VCaP (cell line): ENCODE results near the gene DEFB108B.
"Not testable (repeated sequence)": the region's sequence is repeated elsewhere in the genome, so short reads cannot be mapped to it uniquely, and the experiment has no call there.

Experiments used
- H3K27ac ChIP-seq: fragments of 450-650 bp; 2 replicates; pipeline ENCODE4 v1.5.1; 2017
- TF ChIP-seq, protein P1 (sequence below): fragments of 450-650 bp; conservative IDR thresholded peaks from 2 replicates; pipeline ENCODE4 v1.5.1; 2017; ENCODE audit warnings: mild to moderate bottlenecking, moderate library complexity

The DEFB108B gene

DNA sequence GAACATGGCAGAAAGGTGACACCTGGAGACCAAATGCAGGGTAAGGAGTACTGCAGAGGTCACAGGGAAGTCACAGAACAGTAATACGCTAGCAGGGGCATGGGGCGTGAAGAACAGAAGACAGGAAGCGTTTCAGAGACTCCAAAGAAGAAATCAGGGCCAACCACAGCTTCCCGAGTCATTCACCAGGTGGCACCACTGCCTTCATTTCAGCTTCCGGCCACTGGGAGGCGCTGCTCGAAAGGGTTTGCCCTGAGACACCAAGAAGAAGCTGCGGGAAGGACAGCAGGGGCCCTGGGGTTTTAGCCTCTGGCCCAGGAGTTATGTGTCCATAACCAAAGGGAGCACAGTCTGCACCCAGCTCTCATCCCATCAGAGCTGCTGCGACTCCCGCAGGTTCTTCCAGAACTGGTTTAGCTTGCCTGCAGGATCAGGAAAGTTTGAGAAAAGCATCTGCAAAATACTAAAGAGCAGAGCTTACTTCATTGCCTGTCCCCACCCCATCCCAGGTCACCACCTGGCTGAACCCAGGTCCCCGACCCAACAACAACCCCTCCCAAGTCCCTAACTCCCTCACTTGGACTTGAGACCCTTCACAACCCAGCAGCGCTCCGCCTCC is 32.6 kb upstream of the DEFB108B start:
- TF ChIP-seq, protein P1, sequence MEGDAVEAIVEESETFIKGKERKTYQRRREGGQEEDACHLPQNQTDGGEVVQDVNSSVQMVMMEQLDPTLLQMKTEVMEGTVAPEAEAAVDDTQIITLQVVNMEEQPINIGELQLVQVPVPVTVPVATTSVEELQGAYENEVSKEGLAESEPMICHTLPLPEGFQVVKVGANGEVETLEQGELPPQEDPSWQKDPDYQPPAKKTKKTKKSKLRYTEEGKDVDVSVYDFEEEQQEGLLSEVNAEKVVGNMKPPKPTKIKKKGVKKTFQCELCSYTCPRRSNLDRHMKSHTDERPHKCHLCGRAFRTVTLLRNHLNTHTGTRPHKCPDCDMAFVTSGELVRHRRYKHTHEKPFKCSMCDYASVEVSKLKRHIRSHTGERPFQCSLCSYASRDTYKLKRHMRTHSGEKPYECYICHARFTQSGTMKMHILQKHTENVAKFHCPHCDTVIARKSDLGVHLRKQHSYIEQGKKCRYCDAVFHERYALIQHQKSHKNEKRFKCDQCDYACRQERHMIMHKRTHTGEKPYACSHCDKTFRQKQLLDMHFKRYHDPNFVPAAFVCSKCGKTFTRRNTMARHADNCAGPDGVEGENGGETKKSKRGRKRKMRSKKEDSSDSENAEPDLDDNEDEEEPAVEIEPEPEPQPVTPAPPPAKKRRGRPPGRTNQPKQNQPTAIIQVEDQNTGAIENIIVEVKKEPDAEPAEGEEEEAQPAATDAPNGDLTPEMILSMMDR = peak; percentile 68
- not testable (repeated sequence) for H3K27ac ChIP-seq

DNA sequence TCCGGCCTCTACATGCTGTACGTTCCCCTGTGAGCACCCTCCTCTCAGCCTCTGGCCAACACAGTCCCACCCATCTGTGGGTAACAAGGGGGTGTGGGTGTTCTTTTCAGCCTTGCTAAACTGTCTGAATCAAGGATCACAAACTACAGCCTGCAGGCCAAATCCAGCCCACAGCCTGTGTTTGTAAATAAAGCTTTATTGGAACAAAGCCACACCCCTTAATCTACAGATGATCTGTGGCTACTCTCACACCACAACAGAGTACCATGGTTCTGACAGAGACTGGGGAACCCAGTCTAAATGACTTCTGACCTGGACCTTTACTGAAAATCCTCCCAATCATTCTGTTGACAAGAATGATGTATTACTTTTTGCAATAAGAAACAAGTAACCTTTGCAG is 32.0 kb upstream of the DEFB108B start:
- H3K27ac ChIP-seq = not testable (repeated sequence)

DNA sequence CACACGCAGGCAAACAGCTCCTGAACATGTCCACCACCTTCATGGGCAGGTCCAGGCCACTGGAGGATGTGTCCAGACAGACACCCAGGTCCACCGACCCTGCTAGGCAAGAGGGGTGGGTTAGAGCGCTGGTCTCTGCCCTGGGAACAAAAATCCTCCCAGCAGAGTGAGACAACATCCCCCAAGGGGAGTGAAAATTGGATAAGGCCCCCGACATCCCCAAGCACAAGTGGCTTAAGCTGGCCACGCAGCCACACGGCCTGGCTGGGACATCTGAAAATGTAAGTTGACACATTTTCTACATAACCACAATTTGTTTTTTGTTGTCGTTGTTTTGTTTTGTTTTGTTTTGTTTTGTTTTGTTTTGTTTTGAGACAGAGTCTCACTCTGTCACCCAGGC is 30.1 kb upstream of the DEFB108B start:
- not testable (repeated sequence) for H3K27ac ChIP-seq

DNA sequence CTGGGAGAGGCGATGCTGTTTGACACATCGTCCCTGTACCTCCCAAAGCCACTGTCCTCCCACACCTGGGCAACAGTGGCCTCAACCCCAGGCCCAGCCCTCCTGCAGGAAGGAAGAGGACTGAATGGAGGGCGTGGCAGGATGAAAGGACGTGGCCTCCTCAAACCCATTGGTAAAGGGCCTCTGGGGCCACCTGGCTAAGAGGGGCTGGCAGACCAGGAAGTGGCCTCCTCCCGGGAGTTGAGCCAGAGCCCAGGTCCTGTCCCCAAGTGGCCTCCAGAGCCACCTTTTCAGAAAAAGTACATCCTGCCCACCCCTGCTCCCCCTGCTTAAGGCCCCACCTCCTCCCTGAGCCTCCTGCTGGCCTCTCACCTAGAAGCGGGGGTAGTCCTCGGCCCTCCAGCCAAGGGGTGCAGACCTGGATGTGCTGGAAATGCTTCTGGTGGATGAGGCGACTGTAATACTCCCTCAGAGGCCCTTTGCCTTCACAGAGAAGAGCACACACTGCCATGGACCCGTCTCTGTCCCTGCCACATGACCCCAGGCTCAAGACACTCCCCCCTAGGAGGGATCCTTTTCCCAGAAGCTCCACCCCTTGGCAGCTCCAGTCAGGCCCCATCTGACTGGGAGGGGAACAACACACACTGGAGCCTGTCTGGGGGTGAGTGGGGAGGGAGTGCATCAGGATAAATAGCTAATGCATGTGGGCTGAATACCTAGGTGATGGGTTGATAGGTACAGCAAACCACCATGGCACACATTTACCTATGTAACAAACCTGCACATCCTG is 28.6 kb upstream of the DEFB108B start:
- H3K27ac ChIP-seq = not testable (repeated sequence)

DNA sequence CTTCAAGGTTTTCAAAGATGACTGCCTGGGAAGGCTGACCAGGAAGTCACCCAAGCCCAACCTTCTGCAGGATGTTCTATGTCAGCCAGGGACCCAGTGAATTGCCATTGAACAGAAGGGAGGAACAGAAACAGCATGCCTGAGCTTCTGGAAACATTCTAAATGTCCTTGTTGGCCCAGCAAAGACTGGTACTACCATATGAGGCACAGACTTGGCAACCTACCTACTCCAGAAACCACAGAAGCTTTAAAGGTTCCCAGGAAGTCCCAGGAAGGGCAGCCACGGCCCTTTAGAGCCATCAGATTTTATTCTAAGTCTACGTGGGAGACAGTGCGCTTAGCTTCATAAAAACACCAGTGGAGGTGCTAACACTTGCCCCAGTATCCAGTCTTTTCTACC is 20.5 kb upstream of the DEFB108B start:
- H3K27ac ChIP-seq = not testable (repeated sequence)

DNA sequence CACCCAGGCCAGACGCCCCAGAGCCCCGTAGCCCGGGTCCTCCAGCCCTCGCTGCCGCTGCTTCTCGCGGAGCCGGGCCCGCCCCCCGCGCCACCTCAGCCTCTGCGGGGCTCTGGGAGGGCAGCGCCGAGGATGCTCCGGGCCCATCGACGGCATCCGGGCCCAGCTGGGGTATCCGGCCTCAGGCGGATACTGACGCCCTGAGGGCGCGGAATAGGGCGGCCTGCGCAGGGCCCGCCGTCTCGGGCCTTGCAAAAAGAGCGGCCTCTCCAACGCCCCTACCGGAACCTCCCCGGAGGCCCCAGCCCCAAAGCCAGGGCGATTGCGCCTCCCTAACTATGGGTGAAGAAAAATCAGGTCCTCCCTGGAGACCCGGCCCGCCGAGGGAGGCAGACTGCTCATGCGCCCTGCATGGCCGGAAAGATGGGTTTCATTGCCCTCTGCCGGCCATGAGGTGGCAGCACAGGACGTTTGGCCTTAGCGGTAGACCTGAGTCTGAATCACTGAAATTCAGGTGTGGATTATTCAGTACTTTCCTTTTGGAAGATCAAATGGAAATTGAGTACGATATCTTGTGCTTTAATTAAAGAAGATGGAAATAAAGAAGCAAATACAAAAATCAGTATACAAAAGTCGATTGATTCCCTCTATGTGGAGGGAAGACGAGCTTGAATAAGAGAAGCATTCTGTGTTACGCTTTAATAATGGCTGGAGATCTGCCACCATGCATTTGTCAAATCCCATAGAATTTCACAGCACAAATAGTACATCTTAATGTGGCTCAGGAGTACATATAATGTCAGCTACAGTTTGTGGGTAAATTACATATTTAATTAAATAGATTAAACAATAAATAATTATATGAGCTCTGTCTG is 19.3 kb upstream of the DEFB108B start:
- H3K27ac ChIP-seq = peak overlapping the region; percentile 49

DNA sequence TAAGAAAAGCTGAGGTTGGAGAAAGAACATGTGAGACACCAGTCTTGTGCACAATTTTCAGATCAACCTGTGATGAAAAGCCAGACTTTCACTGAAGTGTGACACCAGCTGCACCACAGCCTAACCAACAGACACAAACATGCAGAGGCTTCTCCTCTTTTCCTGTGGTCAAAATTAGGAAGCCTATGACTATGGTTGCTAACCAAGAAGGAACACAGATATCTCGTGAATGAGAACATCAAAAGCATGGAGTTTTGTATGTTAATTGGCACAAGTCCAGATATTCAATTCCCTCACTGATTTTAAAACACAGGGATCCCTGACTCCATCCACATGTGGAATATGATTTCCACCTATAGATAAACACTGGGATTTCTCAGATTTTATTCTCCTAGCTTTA is 11.5 kb upstream of the DEFB108B start:
- not testable (repeated sequence) for H3K27ac ChIP-seq

More for the DNA sequence above, 19.3 kb upstream of the DEFB108B start:
- TF ChIP-seq, protein P1 = peak; percentile 86

DNA sequence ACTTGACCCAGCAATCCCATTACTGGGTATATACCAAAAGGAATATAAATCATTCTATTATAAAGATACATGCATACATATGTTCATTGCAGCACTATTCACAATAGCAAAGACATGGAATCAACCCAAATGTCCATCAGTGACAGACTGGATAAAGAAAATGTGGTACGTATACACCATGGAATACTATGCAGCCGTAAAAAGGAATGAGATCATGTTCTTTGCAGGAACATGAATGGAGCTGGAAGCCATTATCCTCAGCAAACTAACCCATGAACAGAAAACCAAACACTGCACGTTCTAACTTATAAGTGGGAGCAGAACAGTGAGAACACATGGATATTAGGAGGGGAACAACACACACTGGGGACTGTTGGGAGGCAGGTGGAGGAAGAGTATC is 3.8 kb upstream of the DEFB108B start:
- H3K27ac ChIP-seq = not testable (repeated sequence)

DNA sequence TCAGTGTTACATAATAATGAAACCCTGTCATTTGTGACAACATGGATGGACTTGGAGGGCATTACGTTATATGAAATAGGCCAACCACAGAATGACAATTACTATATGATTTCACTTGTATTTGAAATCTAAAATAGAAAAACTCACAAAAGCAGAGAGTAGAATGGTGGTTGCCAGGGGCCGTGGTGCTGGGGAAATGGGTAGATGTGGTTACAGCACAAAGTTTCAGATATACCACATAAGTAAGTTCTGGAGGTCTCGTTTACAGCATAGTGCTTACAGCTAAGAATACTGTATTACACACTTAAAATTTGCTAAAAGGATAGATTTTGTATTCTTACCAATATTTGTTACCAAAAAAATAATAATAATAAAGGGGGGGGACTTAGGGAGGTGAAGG is 3.3 kb upstream of the DEFB108B start:
- H3K27ac ChIP-seq = not testable (repeated sequence)

DNA sequence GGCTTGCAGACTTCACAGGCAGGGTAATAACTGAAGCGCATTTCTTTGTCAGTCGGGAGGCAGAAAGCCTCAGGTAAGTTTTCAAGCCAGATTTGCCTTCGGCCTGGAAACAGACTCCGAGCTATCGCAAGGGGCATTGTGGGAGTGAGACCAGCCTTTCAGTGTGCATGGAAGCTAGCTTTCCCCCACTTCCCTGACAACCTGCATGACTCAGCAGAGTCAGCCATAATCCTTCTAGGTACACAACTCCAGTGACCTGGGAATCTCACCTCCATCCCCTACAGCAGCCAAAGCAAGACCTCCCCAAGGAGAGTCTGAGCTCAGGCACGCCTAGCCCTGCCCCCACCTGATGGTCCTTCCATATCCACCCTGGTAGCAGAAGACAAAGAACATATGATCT is 9.7 kb downstream of the DEFB108B start:
- not testable (repeated sequence) for H3K27ac ChIP-seq

DNA sequence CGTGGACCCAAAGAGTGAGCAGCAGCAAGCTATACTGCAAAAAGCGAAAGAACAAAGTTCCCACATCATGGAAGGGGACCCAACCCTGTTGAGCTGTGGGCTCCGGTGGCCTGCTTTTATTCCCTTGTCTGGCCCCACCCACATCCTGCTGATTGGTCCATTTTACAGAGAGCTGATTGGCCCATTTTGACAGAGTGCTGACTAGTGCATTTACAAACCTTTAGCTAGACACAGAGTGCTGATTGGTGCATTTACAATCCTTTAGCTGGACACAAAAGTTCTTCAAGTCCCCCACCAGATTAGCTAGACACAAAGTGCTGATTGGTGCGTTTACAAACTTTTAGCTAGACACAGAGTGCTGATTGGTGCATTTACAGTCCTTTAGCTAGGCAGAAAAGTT is 10.4 kb downstream of the DEFB108B start:
- H3K27ac ChIP-seq = not testable (repeated sequence)

DNA sequence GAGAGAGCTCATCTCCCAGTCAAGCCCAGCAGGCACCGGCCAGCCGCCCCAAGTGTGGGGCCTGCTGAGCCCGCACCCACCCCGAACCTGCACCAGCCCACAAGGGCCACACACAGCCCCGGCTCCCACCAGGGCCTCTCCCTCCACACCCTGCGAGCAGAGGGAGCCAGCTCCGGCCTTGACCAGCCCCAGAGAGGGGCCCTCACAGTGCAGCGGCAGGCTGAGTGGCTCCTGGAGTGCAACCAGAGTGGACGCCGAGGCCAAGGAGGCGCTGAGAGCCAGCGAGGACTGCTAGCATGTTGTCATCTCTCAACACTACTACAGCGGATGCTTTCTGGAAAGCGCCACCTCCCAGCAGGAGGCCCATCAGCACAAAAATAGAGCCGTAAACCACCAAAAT is 10.9 kb downstream of the DEFB108B start:
- TF ChIP-seq, protein P1 = no peak
- H3K27ac ChIP-seq = no peak overlapping the region

DNA sequence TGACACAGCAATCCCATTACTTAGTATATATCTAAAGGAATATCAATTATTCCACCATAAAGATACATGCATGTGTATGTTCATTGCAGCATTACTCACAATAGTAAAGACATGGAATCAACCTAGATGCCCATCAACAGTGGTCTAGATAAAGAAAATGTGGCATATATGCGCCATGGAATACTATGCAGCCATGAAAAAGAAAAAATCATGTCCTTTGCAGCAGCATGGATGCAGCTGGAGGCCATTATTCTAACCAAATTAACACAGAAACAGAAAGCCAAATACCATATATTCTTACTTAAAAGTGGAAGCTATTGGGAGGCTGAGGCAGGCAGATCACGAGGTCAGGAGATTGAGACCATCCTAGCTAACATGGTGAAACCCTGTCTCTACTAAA is 20.9 kb downstream of the DEFB108B start:
- not testable (repeated sequence) for H3K27ac ChIP-seq

DNA sequence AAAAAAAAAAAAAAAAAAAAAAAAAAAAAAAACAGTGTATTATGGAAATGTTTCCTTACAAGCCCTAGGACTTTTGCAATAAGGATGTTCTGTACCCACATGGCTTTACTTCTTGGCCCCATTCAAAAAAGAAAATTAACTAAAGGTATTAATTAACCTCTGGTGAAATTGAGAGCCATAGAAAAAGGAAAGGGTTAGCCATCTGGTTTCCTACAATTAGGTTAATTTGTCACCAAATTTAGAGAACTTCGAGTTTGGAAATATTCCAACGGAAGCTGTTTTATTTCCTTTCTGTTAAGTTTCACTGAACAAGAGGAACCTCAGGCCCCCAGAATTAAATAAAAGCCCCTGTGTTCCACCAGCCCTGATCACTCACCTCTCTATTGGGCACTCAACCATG is 22.9 kb downstream of the DEFB108B start:
- H3K27ac ChIP-seq = not testable (repeated sequence)

DNA sequence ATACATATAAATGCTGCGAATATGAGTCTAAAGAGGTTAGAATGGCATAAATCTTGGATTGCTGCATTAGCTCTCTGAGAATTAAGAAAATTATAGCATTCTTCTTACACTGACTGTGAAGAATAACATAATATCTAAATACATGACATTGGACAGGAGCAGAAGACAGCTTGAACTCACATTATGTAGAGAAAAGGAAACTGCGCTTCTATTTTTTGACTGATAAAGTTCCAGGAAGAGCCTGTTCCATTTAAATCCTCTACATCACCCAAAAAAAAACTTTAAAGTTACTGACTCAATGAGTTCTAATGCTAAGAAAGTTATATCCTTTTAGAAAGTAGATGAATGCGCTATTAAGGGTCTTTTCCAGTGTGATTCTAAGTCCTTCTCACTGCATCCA is 27.8 kb downstream of the DEFB108B start:
- not testable (repeated sequence) for H3K27ac ChIP-seq
